K562 (cell line): ENCODE data around the gene GDF11. TPM values are rescaled to one million over a fixed set of nuclear protein-coding genes. Genes with fewer than 3 reads are reported as not detected.

ENCODE experiments used
- ATAC-seq: fragments of 200-7000 bp; cut with Tn5 transposase; 3 replicates; pipeline ENCODE4 v1.9.1; 2020; ENCODE audit warnings: moderate library complexity
- BruUV-seq: library from RNA; stranded (reverse); fragments of 400-500 nt; replicated peaks from 2 replicates; lab custom pipeline; 2021; lab: Mats Ljungman, UMichigan
- CTCF ChIA-PET: fragments of 300-600 bp; formaldehyde crosslinking; extraction: SDS; loops from one replicate; lab custom pipeline; 2021; ENCODE audit warnings: low intra/inter-chr PET ratio; lab: Yijun Ruan, JAX
- POLR2A ChIA-PET: fragments of 300-600, 350-650 bp; sonication (Branson Sonifier 250); formaldehyde crosslinking; extraction: SDS; loops from one replicate; lab custom pipeline; 2021; ENCODE audit warnings: antibody characterized with exemption, inconsistent platforms; lab: Yijun Ruan, JAX
- DNase-seq, 4 experiments: peaks; one replicate each; pipeline versions ENCODE4 v3.0.0 to v3.0.0-alpha.2; 2011 to 2018; ENCODE audit warnings: low spot score in 3 of 4, mixed read lengths in 3 of 4; ENCODE audit errors: extremely low read depth in 1 of 4
- FAIRE-seq: peaks from 2 replicates; lab custom pipeline; 2011; peaks lifted over from hg19 to GRCh38; lab: Jason Lieb, UNC
- H2AFZ ChIP-seq: 2 replicates; pipeline ENCODE4 v1.6.0; 2011; ENCODE audit warnings: low read depth, low read length, control low read depth, inconsistent platforms
- H3K27ac ChIP-seq: fragments of 200-600 bp; 3 replicates; pipeline ENCODE4 v1.8.0; 2011; ENCODE audit warnings: low read depth, mild to moderate bottlenecking, control low read depth, inconsistent platforms, low read length, moderate library complexity, mixed read lengths; ENCODE audit errors: extremely low read depth
- H3K27me3 ChIP-seq, 2 experiments: fragments of 300-600 bp in 1 of 2; 2 replicates in 1 of 2; 3 replicates in 1 of 2; pipeline versions ENCODE4 v1.6.0 to v1.8.0; 2011; ENCODE audit warnings: inconsistent platforms in 2 of 2, low read length in 2 of 2, mild to moderate bottlenecking in 1 of 2, mixed read lengths in 1 of 2, moderate library complexity in 1 of 2; ENCODE audit not compliant: control insufficient read depth in 2 of 2, insufficient read depth in 2 of 2
- H3K36me3 ChIP-seq: fragments of 300-600 bp; 3 replicates; pipeline ENCODE4 v1.8.0; 2011; ENCODE audit warnings: mild to moderate bottlenecking, low read length, inconsistent platforms; ENCODE audit not compliant: control insufficient read depth, insufficient read depth
- H3K4me1 ChIP-seq, 2 experiments: fragments of 200-600 bp in 1 of 2; replicated peaks in 1 of 2; 2 replicates in 1 of 2; 3 replicates in 1 of 2; pipeline versions ENCODE4 v1.5.1 to v1.8.0; 2011; ENCODE audit warnings: inconsistent platforms in 2 of 2, low read length in 2 of 2, mild to moderate bottlenecking in 1 of 2, mixed read lengths in 1 of 2, moderate library complexity in 1 of 2; ENCODE audit not compliant: control insufficient read depth in 2 of 2, insufficient read depth in 2 of 2
- H3K4me2 ChIP-seq: 2 replicates; pipeline ENCODE4 v1.6.1; 2011; ENCODE audit warnings: low read length, control low read depth, inconsistent platforms, mixed read lengths; ENCODE audit not compliant: insufficient read depth
- H3K4me3 ChIP-seq: fragments of 200-600 bp; sonication (generic), shearing (Covaris generic); 2 replicates; pipeline ENCODE4 v1.5.1; 2016; ENCODE audit warnings: control low read depth, inconsistent platforms
- H3K79me2 ChIP-seq: fragments of 200-600 bp; 3 replicates; pipeline ENCODE4 v1.8.0; 2011; ENCODE audit warnings: low read length, inconsistent platforms; ENCODE audit not compliant: control insufficient read depth, insufficient read depth
- H3K9ac ChIP-seq, 2 experiments: 2 replicates each; pipeline versions ENCODE4 v1.6.0 to v1.6.1; 2011; ENCODE audit warnings: low read depth in 2 of 2, low read length in 2 of 2, control low read depth in 1 of 2, inconsistent platforms in 1 of 2, mild to moderate bottlenecking in 1 of 2, mixed read lengths in 1 of 2; ENCODE audit not compliant: insufficient read depth in 1 of 2
- H3K9me1 ChIP-seq: one replicate; pipeline ENCODE4 v1.6.0; 2011; ENCODE audit warnings: inconsistent platforms, mild to moderate bottlenecking, low read length, moderate library complexity; ENCODE audit not compliant: control insufficient read depth, insufficient read depth
- H3K9me3 ChIP-seq: replicated peaks from 2 replicates; pipeline ENCODE4 v1.5.1; 2011; ENCODE audit warnings: low read depth, low read length, inconsistent platforms; ENCODE audit not compliant: control insufficient read depth, insufficient read depth
- H4K20me1 ChIP-seq: replicated peaks from 2 replicates; pipeline ENCODE4 v1.6.1; 2011; ENCODE audit warnings: low read length, inconsistent platforms, mixed read lengths; ENCODE audit not compliant: control insufficient read depth, insufficient read depth
- ELK1 ChIP-seq: sonication (generic); formaldehyde crosslinking; IDR thresholded peaks from 2 replicates; pipeline ENCODE4 v1.8.1; 2022; ENCODE audit warnings: missing genetic modification reagents
- HIVEP1 ChIP-seq: fragments of 250-450 bp; sonication (Bioruptor Pico); IDR thresholded peaks from 2 replicates; pipeline ENCODE4 v1.4.0; 2020; ENCODE audit warnings: mild to moderate bottlenecking
- MBD1 ChIP-seq: fragments of 250-450 bp; sonication (Bioruptor Pico); IDR thresholded peaks from 2 replicates; pipeline ENCODE4 v1.8.0; 2022; ENCODE audit warnings: inconsistent platforms
- PHF8 ChIP-seq: fragments of 200-600 bp; sonication (generic); IDR thresholded peaks from 2 replicates; pipeline ENCODE4 v1.6.1; 2012; ENCODE audit warnings: mixed run types, mild to moderate bottlenecking, inconsistent platforms, low read length, moderate library complexity, borderline replicate concordance
- SETDB1 ChIP-seq: IDR thresholded peaks from one replicate; pipeline ENCODE4 v1.6.1; 2012; ENCODE audit warnings: low read length, control low read depth, inconsistent platforms
- TEAD4 ChIP-seq, 2 experiments: sonication (generic) in 1 of 2; formaldehyde crosslinking in 1 of 2; IDR thresholded peaks; 2 replicates each; pipeline versions ENCODE4 v1.6.1 to v1.8.0; 2012 to 2022; ENCODE audit warnings: borderline replicate concordance in 1 of 2, inconsistent platforms in 1 of 2, low read length in 1 of 2, mild to moderate bottlenecking in 1 of 2, missing genetic modification reagents in 1 of 2
- U2AF2 ChIP-seq: fragments of 200-400 bp; formaldehyde crosslinking; optimal IDR thresholded peaks from 2 replicates; pipeline ENCODE3; 2017; ENCODE audit warnings: low read depth, mild to moderate bottlenecking, low read length
- ZNF449 ChIP-seq: fragments of 250-450 bp; sonication (Bioruptor Pico); IDR thresholded peaks from 2 replicates; pipeline ENCODE4 v1.8.0; 2022; ENCODE audit warnings: moderate library complexity, mild to moderate bottlenecking, inconsistent platforms
- ZNF518B ChIP-seq: fragments of 250-450 bp; sonication (Bioruptor Pico); IDR thresholded peaks from 2 replicates; pipeline ENCODE4 v1.5.0; 2021; ENCODE audit warnings: mild to moderate bottlenecking, moderate library complexity
- ZNF76 ChIP-seq: fragments of 250-450 bp; sonication (Bioruptor Pico); IDR thresholded peaks from 2 replicates; pipeline ENCODE4 v1.4.0; 2020; ENCODE audit warnings: mild to moderate bottlenecking, moderate library complexity, borderline replicate concordance
- WGBS: fragments of 100-300 bp; shearing (Covaris generic); methylation state at CpG from one replicate; pipeline ENCODE4 v1.1.6; 2016; ENCODE audit warnings: low coverage, mixed read lengths; ENCODE audit not compliant: insufficient coverage; ENCODE audit errors: missing lambda C conversion rate; 5-methylcytosine and 5-hydroxymethylcytosine counted together
- in situ Hi-C: fragments of 300-500 bp; cut with MboI; formaldehyde crosslinking; loops from 4 replicates; pipeline ENCODE4 v1.15.0; 2018; ENCODE audit warnings: inconsistent platforms, mixed read lengths
- intact Hi-C: fragments of 100-400 bp; cut with micrococcal nuclease; formaldehyde crosslinking; loops from 2 replicates; pipeline ENCODE4 v1.14.2; 2022
- polyA plus RNA-seq, 8 experiments: library from polyadenylated mRNA; depleted of rRNA in 4 of 8; stranded (reverse) in 5 of 8; unstranded in 3 of 8; fragments of >200 nt; fragmentation: Nextera tagmentation in 2 of 8; fragmentation: Illumina TruSeq in 1 of 8; extraction: Ambion mirVana in 2 of 8; extraction: Trizol in 1 of 8; gene quantifications; 2 replicates each; pipeline versions ENCODE4 v1.2.1 to v1.2.3, GENCODE V29; 2011 to 2014; ENCODE audit warnings: inconsistent platforms in 1 of 8, missing spikeins in 1 of 8
- total RNA-seq, 7 experiments: library from RNA; depleted of rRNA in 6 of 7; stranded (reverse); fragments of >200 nt in 6 of 7; fragmentation: Illumina TruSeq in 2 of 7; extraction: Trizol in 2 of 7; gene quantifications; 2 replicates each; pipeline versions ENCODE4 v1.2.1 to v1.2.3, GENCODE V29; 2011 to 2021; ENCODE audit warnings: low replicate concordance in 1 of 7

The GDF11 gene
- total and polyA plus RNA-seq, 9 of the 15 experiments (the other 6 are each of a cell fraction or from before 2014, with no cell fraction given): 1.4 to 15.7 (median 4.8) TPM

- TF ChIP-seq ZNF518B: no peak
- no peak for TF ChIP-seq ELK1 (CRISPR knock-in tag)
- TF ChIP-seq, all 486 proteins: peak for 0
Measured at GRCh38 chr12:55725556-55725955, 17.4 kb upstream of the GDF11 start (continued).

- Histone ChIP-seq H3K9me1 (no peaks in the 10 kb centered on the region), H2AFZ (no peak overlapping the region), H3K27ac (peak overlapping the region; percentile 97; the same call in 2 of the 3 replicates), H3K4me1 (peaks cover 22 to 43% of the 10 kb centered on the region in 2 experiments; a peak in 4 of 5 replicates), H4K20me1 (peaks cover 22% of the 10 kb centered on the region; the same call in 1 of the 2 replicates), H3K79me2 (peaks cover 28% of the 10 kb centered on the region), H3K9me3 (no peaks in the 10 kb centered on the region), H3K9ac (peak overlapping the region; percentile 94 to 97), H3K4me2 (peak overlapping the region; percentile 95), H3K4me3 (peak overlapping the region; percentile 69; the same call in 1 of the 2 replicates), H3K36me3 (peaks cover 42% of the 10 kb centered on the region), H3K27me3 (no peaks in the 10 kb centered on the region)
- no peak for ATAC-seq
- no peak for DNase-seq
- in situ Hi-C loops (no loop called here), intact Hi-C loops (no loop called here)
- WGBS: 24% methylated on average over 10 of the region's 10 CpGs
- no peak for FAIRE-seq
- BruUV-seq: no TSS peak
- ChIA-PET CTCF (no interaction called here), POLR2A (interaction anchor here (0.7 to 1.0 kb wide), 3 partner anchors 9 to 27 kb away, joined by 3 to 5 read pairs (median 3); no protein-coding TSS in a partner anchor)
- TF ChIP-seq PHF8: no peak
- TF ChIP-seq ZNF449 (CRISPR knock-in tag): no peak
- no peak for TF ChIP-seq HIVEP1 (CRISPR knock-in tag)
- no peak for TF ChIP-seq ZNF76 (CRISPR knock-in tag)
- TF ChIP-seq SETDB1: no peak
- TF ChIP-seq TEAD4 (IDR thresholded peaks at IDR 0.05; ENCODE audit: low read length): no peak
- no peak for TF ChIP-seq TEAD4 (CRISPR knock-in tag; IDR thresholded peaks at IDR 0.05; ENCODE audit: borderline replicate concordance)
- TF ChIP-seq U2AF2: no peak
- no peak for TF ChIP-seq MBD1 (CRISPR knock-in tag)
Measured at GRCh38 chr12:55726971-55727370, 16.0 kb upstream of the GDF11 start.
